ENCODE data around the gene SPRR2B. TPM values are rescaled to one million over a fixed set of nuclear protein-coding genes. Genes with fewer than 3 reads are reported as not detected.

The SPRR2B gene
- total and polyA plus RNA-seq, 2 donors (not counting 1 experiment from before 2014, with no cell fraction given) = not detected

- no peak overlapping the region for H3K27ac ChIP-seq (ENCODE audit: low read length in 2 of 2)
- no peak overlapping the region for H2AFZ ChIP-seq (ENCODE audit: insufficient read depth, low read depth, low read length, poor library complexity, severe bottlenecking)
- peaks cover 0 to 3% (median 0%) of the 10 kb centered on the region in 3 donors for H3K9me3 ChIP-seq (ENCODE audit: control extremely low read depth in 1 of 3, control insufficient read depth in 2 of 3, insufficient read depth in 1 of 3, low read length in 2 of 3)
- WGBS (ENCODE audit: insufficient coverage) = 89% methylated on average over 2 of the region's 2 CpGs
- no peaks in the 10 kb centered on the region for H3K36me3 ChIP-seq (replicated peaks in 1 of 2; ENCODE audit: control extremely low read depth in 1 of 2, control insufficient read depth in 1 of 2, extremely low read depth in 1 of 2, insufficient read depth in 2 of 2, low read length in 1 of 2)
- CTCF ChIA-PET = no interaction called here
- no peak for DNase-seq
- POLR2A ChIA-PET = no interaction called here
- H3K27me3 ChIP-seq (replicated peaks in 1 of 4; ENCODE audit: control extremely low read depth in 1 of 4, control insufficient read depth in 3 of 4, insufficient read depth in 4 of 4, low read length in 3 of 4) = peaks cover 0 to 9% (median 4%) of the 10 kb centered on the region in 4 experiments
- no peaks in the 10 kb centered on the region for H4K20me1 ChIP-seq (ENCODE audit: control insufficient read depth, insufficient read depth, low read length, poor library complexity, severe bottlenecking)
- H3K79me2 ChIP-seq (ENCODE audit: control insufficient read depth, insufficient read depth, low read length) = no peaks in the 10 kb centered on the region
- H3K4me2 ChIP-seq (replicated peaks; ENCODE audit: low read depth, low read length, poor library complexity, severe bottlenecking) = no peak overlapping the region
- Mint-ChIP-seq H3K4me1 (no peaks in the 10 kb centered on the region), H3K9me3 (ENCODE audit: insufficient read depth) (no peaks in the 10 kb centered on the region), H3K27me3 (peaks cover 53% of the 10 kb centered on the region), H3K27ac (no peak overlapping the region), H3K4me3 (no peak overlapping the region)
- H3K9ac ChIP-seq (ENCODE audit: low read length) = no peak overlapping the region
- intact Hi-C loops (cut with micrococcal nuclease) = no loop called here
- H3K4me1 ChIP-seq (ENCODE audit: control insufficient read depth in 2 of 2, insufficient read depth in 2 of 2, low read length in 2 of 2) = no peaks in the 10 kb centered on the region
- no peak for TF ChIP-seq EZH2 (IDR thresholded peaks at IDR 0.05; ENCODE audit: borderline replicate concordance, insufficient read depth, low read depth, low read length, poor library complexity, severe bottlenecking)
- TF ChIP-seq, protein P1, sequence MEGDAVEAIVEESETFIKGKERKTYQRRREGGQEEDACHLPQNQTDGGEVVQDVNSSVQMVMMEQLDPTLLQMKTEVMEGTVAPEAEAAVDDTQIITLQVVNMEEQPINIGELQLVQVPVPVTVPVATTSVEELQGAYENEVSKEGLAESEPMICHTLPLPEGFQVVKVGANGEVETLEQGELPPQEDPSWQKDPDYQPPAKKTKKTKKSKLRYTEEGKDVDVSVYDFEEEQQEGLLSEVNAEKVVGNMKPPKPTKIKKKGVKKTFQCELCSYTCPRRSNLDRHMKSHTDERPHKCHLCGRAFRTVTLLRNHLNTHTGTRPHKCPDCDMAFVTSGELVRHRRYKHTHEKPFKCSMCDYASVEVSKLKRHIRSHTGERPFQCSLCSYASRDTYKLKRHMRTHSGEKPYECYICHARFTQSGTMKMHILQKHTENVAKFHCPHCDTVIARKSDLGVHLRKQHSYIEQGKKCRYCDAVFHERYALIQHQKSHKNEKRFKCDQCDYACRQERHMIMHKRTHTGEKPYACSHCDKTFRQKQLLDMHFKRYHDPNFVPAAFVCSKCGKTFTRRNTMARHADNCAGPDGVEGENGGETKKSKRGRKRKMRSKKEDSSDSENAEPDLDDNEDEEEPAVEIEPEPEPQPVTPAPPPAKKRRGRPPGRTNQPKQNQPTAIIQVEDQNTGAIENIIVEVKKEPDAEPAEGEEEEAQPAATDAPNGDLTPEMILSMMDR (IDR thresholded peaks at IDR 0.05) = no peak
- H3K4me3 ChIP-seq (ENCODE audit: control extremely low read depth in 1 of 5, extremely low read depth in 1 of 5, insufficient read depth in 1 of 5, low read depth in 2 of 5, low read length in 4 of 5) = no peak overlapping the region
- ATAC-seq (ENCODE audit: low read depth) = no peak
Observed at GRCh38 chr1:153049211-153049610, 22.2 kb downstream of the SPRR2B start.

GRCh38 chr1:153040950-153041631, 30.3 kb downstream of the SPRR2B start, which contains the start of gene SPRR2D:
TSS of gene SPRR2D (minus strand) at chr1:153041120. CDS start at chr1:153040346, 774 bp downstream.
- Mint-ChIP-seq H3K9me3 (ENCODE audit: insufficient read depth) (peaks cover 3% of the 10 kb centered on the region), H3K4me3 (no peak within 1 kb of the TSS), H3K27ac (no peak within 1 kb of the TSS), H3K4me1 (no peaks in the 10 kb centered on the region), H3K27me3 (peaks cover 63% of the 10 kb centered on the region)
- Histone ChIP-seq H3K4me1 (ENCODE audit: control insufficient read depth in 2 of 2, insufficient read depth in 2 of 2, low read length in 2 of 2) (no peaks in the 10 kb centered on the region), H3K9ac (ENCODE audit: low read length) (no peak within 1 kb of the TSS), H2AFZ (ENCODE audit: insufficient read depth, low read depth, low read length, poor library complexity, severe bottlenecking) (no peak within 1 kb of the TSS), H3K27ac (ENCODE audit: low read length in 2 of 2) (no peak within 1 kb of the TSS), H4K20me1 (ENCODE audit: control insufficient read depth, insufficient read depth, low read length, poor library complexity, severe bottlenecking) (no peaks in the 10 kb centered on the region), H3K27me3 (replicated peaks in 1 of 4; ENCODE audit: control extremely low read depth in 1 of 4, control insufficient read depth in 3 of 4, insufficient read depth in 4 of 4, low read length in 3 of 4) (peaks cover 0 to 28% (median 10%) of the 10 kb centered on the region in 4 experiments), H3K4me3 (ENCODE audit: control extremely low read depth in 1 of 5, extremely low read depth in 1 of 5, insufficient read depth in 1 of 5, low read depth in 2 of 5, low read length in 4 of 5) (no peak within 1 kb of the TSS), H3K36me3 (replicated peaks in 1 of 2; ENCODE audit: control extremely low read depth in 1 of 2, control insufficient read depth in 1 of 2, extremely low read depth in 1 of 2, insufficient read depth in 2 of 2, low read length in 1 of 2) (no peaks in the 10 kb centered on the region), H3K4me2 (replicated peaks; ENCODE audit: low read depth, low read length, poor library complexity, severe bottlenecking) (no peak within 1 kb of the TSS), H3K79me2 (ENCODE audit: control insufficient read depth, insufficient read depth, low read length) (no peaks in the 10 kb centered on the region), H3K9me3 (ENCODE audit: control extremely low read depth in 1 of 3, control insufficient read depth in 2 of 3, insufficient read depth in 1 of 3, low read length in 2 of 3) (no peaks in the 10 kb centered on the region)
- no peak for ATAC-seq (ENCODE audit: low read depth)
- ChIA-PET CTCF (no interaction called here), POLR2A (no interaction called here)
- WGBS (ENCODE audit: insufficient coverage) = 90% methylated on average over 2 of the region's 4 CpGs
- TF ChIP-seq, protein P1 (IDR thresholded peaks at IDR 0.05) = no peak
- TF ChIP-seq EZH2 (IDR thresholded peaks at IDR 0.05; ENCODE audit: borderline replicate concordance, insufficient read depth, low read depth, low read length, poor library complexity, severe bottlenecking) = no peak
- DNase-seq = no peak
- intact Hi-C loops (cut with micrococcal nuclease) = no loop called here

Data from B cell (primary cell).